ENCODE data around the gene SGCA. TPM values are rescaled to one million over a fixed set of nuclear protein-coding genes. Genes with fewer than 3 reads are reported as not detected.

Gene SGCA
- total and polyA plus RNA-seq, 2 of the 8 experiments (the other 6 are each of a cell fraction or from before 2014, with no cell fraction given): 0.12 TPM; not detected in 1

GRCh38 chr17:50135316-50136095, 30.3 kb upstream of the SGCA start:
- H2AFZ ChIP-seq (ENCODE audit: low read length): no peak overlapping the region
- FAIRE-seq (no peak), DNase-seq (ENCODE audit: low read depth in 1 of 2, low spot score in 2 of 2) (no peak)
- peaks cover 8 to 34% (median 22%) of the 10 kb centered on the region in 4 experiments for H3K4me1 ChIP-seq (replicated peaks in 1 of 4; ENCODE audit: control insufficient read depth in 3 of 4, insufficient read depth in 4 of 4, low read length in 3 of 4)
- no peak overlapping the region for H2BK20ac ChIP-seq (ENCODE audit: low read length)
- H3K23me2 ChIP-seq (ENCODE audit: low read depth, low read length): peaks cover 4% of the 10 kb centered on the region; the same call in 1 of the 2 replicates
- POLR2A ChIA-PET (ENCODE audit: partially characterized antibody): no interaction called here
- no peak overlapping the region for H2BK120ac ChIP-seq (replicated peaks; ENCODE audit: low read depth, low read length)
- no peak overlapping the region for H2BK12ac ChIP-seq (ENCODE audit: low read depth, low read length)
- no peaks in the 10 kb centered on the region for H3K9me3 ChIP-seq (ENCODE audit: insufficient read depth in 2 of 2, low read depth in 1 of 2, low read length in 1 of 2)
- H2BK5ac ChIP-seq (ENCODE audit: low read depth, low read length): no peak overlapping the region
- no peak overlapping the region for H4K5ac ChIP-seq (ENCODE audit: insufficient read length, low read depth, low read length)
- no peaks in the 10 kb centered on the region for H3K79me2 ChIP-seq (ENCODE audit: control insufficient read depth in 1 of 2, insufficient read depth in 2 of 2, low read length in 2 of 2)
- H3K23ac ChIP-seq (ENCODE audit: insufficient read length): no peak overlapping the region
- no peak overlapping the region for H4K91ac ChIP-seq (replicated peaks; ENCODE audit: insufficient read length, low read length)
- peaks cover 0 to 8% (median 1%) of the 10 kb centered on the region in 4 experiments; a peak in 4 of 7 replicates for H3K27me3 ChIP-seq (replicated peaks in 1 of 4; ENCODE audit: control insufficient read depth in 3 of 4, extremely low read depth in 1 of 4, insufficient read depth in 3 of 4, low read length in 3 of 4)
- H2BK15ac ChIP-seq (ENCODE audit: low read length): no peak overlapping the region
- H3K4me3 ChIP-seq (ENCODE audit: extremely low read depth in 1 of 4, insufficient read depth in 2 of 4, low read depth in 3 of 4, low read length in 4 of 4): no peak overlapping the region
- peaks cover 3 to 13% (median 12%) of the 10 kb centered on the region in 4 experiments; a peak in 5 of 8 replicates for H3K36me3 ChIP-seq (ENCODE audit: control insufficient read depth in 2 of 4, insufficient read depth in 4 of 4, low read length in 3 of 4)
- no peak overlapping the region for H3K14ac ChIP-seq (ENCODE audit: insufficient read length)
- no peaks in the 10 kb centered on the region for H3K79me1 ChIP-seq (ENCODE audit: low read depth, low read length)
- H3K9ac ChIP-seq (replicated peaks in 1 of 4; ENCODE audit: extremely low read depth in 1 of 4, low read depth in 3 of 4, low read length in 3 of 4): no peak overlapping the region
- no peak overlapping the region for H2AK5ac ChIP-seq (ENCODE audit: low read depth, low read length)
- no peak overlapping the region for H3K56ac ChIP-seq (replicated peaks; ENCODE audit: insufficient read length, low read depth, low read length)
- H3K4ac ChIP-seq (replicated peaks; ENCODE audit: insufficient read length, low read depth, low read length): no peak overlapping the region
- H3K27ac ChIP-seq (ENCODE audit: low read depth, low read length): no peak overlapping the region
- CTCF ChIA-PET (ENCODE audit: partially characterized antibody): interaction anchor here (1.4 to 21.6 kb wide), 7 partner anchors 12 to 41 kb away, joined by 3 to 299 read pairs (median 13); partner anchors contain the start of genes PDK2 and PPP1R9B
- H4K20me1 ChIP-seq (replicated peaks in 1 of 2; ENCODE audit: control insufficient read depth in 1 of 2, insufficient read depth in 2 of 2, low read length in 2 of 2): peaks cover 0 to 6% of the 10 kb centered on the region in 2 experiments
- no peak overlapping the region for H3K4me2 ChIP-seq (ENCODE audit: insufficient read depth in 1 of 2, low read depth in 2 of 2, low read length in 2 of 2)
- peak overlapping the region; percentile 1; the same call in 1 of the 2 replicates for H4K8ac ChIP-seq (ENCODE audit: extremely low read depth, insufficient read depth, low read length)
- 90% methylated on average over 12 of the region's 16 CpGs; no CpG with 5 or more reads in 1 of the 2 experiments for WGBS, 2 experiments (ENCODE audit: extremely low coverage in 1 of 2, insufficient coverage in 1 of 2, insufficient read length in 1 of 2, insufficient replicate concordance in 2 of 2, low coverage in 1 of 2, low lambda C conversion rate in 2 of 2, missing lambda C conversion rate in 1 of 2)
- H3K18ac ChIP-seq (ENCODE audit: extremely low read depth, low read length): no peak overlapping the region
- no peak for TF ChIP-seq HDAC2 (IDR thresholded peaks at IDR 0.05; ENCODE audit: borderline replicate concordance in 1 of 2, low read depth in 2 of 2, low read length in 2 of 2)
- TF ChIP-seq SIX5 (IDR thresholded peaks at IDR 0.05; ENCODE audit: low read depth, low read length): no peak
- TF ChIP-seq RFX5 (IDR thresholded peaks at IDR 0.05; ENCODE audit: borderline replicate concordance, low read depth, low read length): no peak
- TF ChIP-seq GTF2F1 (IDR thresholded peaks at IDR 0.05; ENCODE audit: borderline replicate concordance, low read depth, low read length): no peak
- TF ChIP-seq, protein P1, sequence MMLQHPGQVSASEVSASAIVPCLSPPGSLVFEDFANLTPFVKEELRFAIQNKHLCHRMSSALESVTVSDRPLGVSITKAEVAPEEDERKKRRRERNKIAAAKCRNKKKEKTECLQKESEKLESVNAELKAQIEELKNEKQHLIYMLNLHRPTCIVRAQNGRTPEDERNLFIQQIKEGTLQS (IDR thresholded peaks at IDR 0.05; ENCODE audit: insufficient read depth, low read depth, low read length): no peak
- no peak for TF ChIP-seq CBX5 (IDR thresholded peaks at IDR 0.05; ENCODE audit: low read depth, low read length)
- TF ChIP-seq SAP30 (IDR thresholded peaks at IDR 0.05; ENCODE audit: insufficient read depth, insufficient replicate concordance, low read length): no peak
- TF ChIP-seq, protein P2, sequence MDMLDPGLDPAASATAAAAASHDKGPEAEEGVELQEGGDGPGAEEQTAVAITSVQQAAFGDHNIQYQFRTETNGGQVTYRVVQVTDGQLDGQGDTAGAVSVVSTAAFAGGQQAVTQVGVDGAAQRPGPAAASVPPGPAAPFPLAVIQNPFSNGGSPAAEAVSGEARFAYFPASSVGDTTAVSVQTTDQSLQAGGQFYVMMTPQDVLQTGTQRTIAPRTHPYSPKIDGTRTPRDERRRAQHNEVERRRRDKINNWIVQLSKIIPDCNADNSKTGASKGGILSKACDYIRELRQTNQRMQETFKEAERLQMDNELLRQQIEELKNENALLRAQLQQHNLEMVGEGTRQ (IDR thresholded peaks at IDR 0.05; ENCODE audit: low read length): no peak
- TF ChIP-seq, protein P3, sequence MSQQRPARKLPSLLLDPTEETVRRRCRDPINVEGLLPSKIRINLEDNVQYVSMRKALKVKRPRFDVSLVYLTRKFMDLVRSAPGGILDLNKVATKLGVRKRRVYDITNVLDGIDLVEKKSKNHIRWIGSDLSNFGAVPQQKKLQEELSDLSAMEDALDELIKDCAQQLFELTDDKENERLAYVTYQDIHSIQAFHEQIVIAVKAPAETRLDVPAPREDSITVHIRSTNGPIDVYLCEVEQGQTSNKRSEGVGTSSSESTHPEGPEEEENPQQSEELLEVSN (IDR thresholded peaks at IDR 0.05): no peak
